ENCODE results near the gene PDAP1. TPM values are rescaled to one million over a fixed set of nuclear protein-coding genes. Genes with fewer than 3 reads are reported as not detected.
A peak's percentile ranks its signal among the peaks of the same experiment; 100 is the strongest.
"Not testable (repeated sequence)": the region's sequence is repeated elsewhere in the genome, so short reads cannot be mapped to it uniquely, and the experiment has no call there.

The PDAP1 gene
- total and polyA plus RNA-seq, 2 experiments from 2014 or later: 81.0 to 181 TPM

GRCh38 chr7:99446096-99446495, 37.7 kb upstream of the PDAP1 start:
- peaks cover 37% of the 10 kb centered on the region for H3K36me3 ChIP-seq
- no peak for TF ChIP-seq CTCF (IDR thresholded peaks at IDR 0.05; ENCODE audit: low read depth, low read length)
- no peaks in the 10 kb centered on the region for H3K4me1 ChIP-seq (ENCODE audit: low read depth)
- H3K9me3 ChIP-seq (ENCODE audit: low read depth): no peaks in the 10 kb centered on the region
- no peak overlapping the region for H3K27ac ChIP-seq
- no peaks in the 10 kb centered on the region for H3K27me3 ChIP-seq
- DNase-seq (ENCODE audit: low read depth in 1 of 2, low spot score in 1 of 2): no peak
- H3K4me3 ChIP-seq: no peak overlapping the region

GRCh38 chr7:99440195-99440594, 31.8 kb upstream of the PDAP1 start:
- DNase-seq (ENCODE audit: low read depth in 1 of 2, low spot score in 1 of 2): peak in 1 of 2 donors; percentile 48
- H3K4me1 ChIP-seq (ENCODE audit: low read depth): peaks cover 3% of the 10 kb centered on the region
- peaks cover 9% of the 10 kb centered on the region for H3K36me3 ChIP-seq
- H3K27ac ChIP-seq: no peak overlapping the region
- TF ChIP-seq CTCF (IDR thresholded peaks at IDR 0.05; ENCODE audit: low read depth, low read length): no peak
- no peaks in the 10 kb centered on the region for H3K9me3 ChIP-seq (ENCODE audit: low read depth)
- H3K27me3 ChIP-seq: no peaks in the 10 kb centered on the region
- no peak overlapping the region for H3K4me3 ChIP-seq

- TF ChIP-seq CTCF (IDR thresholded peaks at IDR 0.05; ENCODE audit: low read depth, low read length): no peak
- no peaks in the 10 kb centered on the region for H3K27me3 ChIP-seq
- peak; percentile 96 to 99 for DNase-seq (ENCODE audit: low read depth in 1 of 2, low spot score in 1 of 2)
- peak within 1 kb of the TSS; percentile 90 for H3K27ac ChIP-seq
- no peaks in the 10 kb centered on the region for H3K9me3 ChIP-seq (ENCODE audit: low read depth)
- peak within 1 kb of the TSS; percentile 96 for H3K4me3 ChIP-seq
- peaks cover 4% of the 10 kb centered on the region for H3K36me3 ChIP-seq
- H3K4me1 ChIP-seq (ENCODE audit: low read depth): peaks cover 3% of the 10 kb centered on the region
Measured at GRCh38 chr7:99438573-99439480, 30.4 kb upstream of the PDAP1 start, which contains the start of the genes CPSF4 and PTCD1. Gene CPSF4, plus strand, starts transcription at chr7:99438943. Its CDS starts 140 bp downstream, at chr7:99439083. Gene PTCD1, minus strand, starts transcription at chr7:99438798. Its CDS starts 3,556 bp downstream, at chr7:99435242.

DNA sequence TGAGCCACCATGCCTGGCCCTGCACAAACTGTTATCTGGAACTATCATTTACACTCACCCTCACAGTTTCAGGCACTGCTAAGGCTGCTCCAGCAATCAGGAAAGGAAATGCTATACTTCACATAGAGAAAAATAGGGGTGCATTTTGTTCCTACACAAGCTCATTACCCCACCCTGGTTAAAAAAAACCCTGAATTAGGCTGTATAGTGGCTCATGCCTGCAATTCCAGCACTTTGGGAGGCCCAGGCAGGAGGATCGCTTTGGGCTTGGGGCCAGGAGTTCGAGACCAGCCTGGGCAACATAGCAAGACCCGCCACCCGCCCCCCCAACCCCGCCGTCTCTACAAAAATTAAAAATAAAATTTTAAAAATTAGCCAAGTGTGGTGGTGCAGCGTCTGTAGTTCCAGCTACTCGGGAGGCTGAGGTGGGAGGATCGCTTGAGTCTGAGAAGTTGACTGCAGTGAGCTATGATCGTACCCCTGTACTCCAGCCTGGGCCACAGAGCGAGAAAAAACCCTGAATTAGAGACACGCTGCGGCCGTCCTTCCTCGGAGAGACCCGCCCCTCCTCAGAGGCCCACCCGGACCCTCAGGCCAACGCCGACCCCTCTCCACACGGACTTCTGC, 29.7 kb upstream of the PDAP1 start:
- Histone ChIP-seq H3K4me3 (peak overlapping the region; percentile 96), H3K4me1 (ENCODE audit: low read depth) (peaks cover 3% of the 10 kb centered on the region), H3K36me3 (peaks cover 7% of the 10 kb centered on the region), H3K27ac (peak overlapping the region; percentile 90), H3K27me3 (no peaks in the 10 kb centered on the region), H3K9me3 (ENCODE audit: low read depth) (no peaks in the 10 kb centered on the region)
- TF ChIP-seq CTCF (IDR thresholded peaks at IDR 0.05; ENCODE audit: low read depth, low read length): no peak
- no peak for DNase-seq (ENCODE audit: low read depth in 1 of 2, low spot score in 1 of 2)

- peak overlapping the region; percentile 43 for H3K27ac ChIP-seq
- DNase-seq (ENCODE audit: low read depth in 1 of 2, low spot score in 1 of 2): no peak
- H3K4me1 ChIP-seq (ENCODE audit: low read depth): no peaks in the 10 kb centered on the region
- no peaks in the 10 kb centered on the region for H3K27me3 ChIP-seq
- H3K9me3 ChIP-seq (ENCODE audit: low read depth): no peaks in the 10 kb centered on the region
- H3K36me3 ChIP-seq: peaks cover 18% of the 10 kb centered on the region
- H3K4me3 ChIP-seq: no peak overlapping the region
- TF ChIP-seq CTCF (IDR thresholded peaks at IDR 0.05; ENCODE audit: low read depth, low read length): no peak
Measured at GRCh38 chr7:99433158-99433557, 24.8 kb upstream of the PDAP1 start.

GRCh38 chr7:99431756-99432540, 23.6 kb upstream of the PDAP1 start:
- not testable (repeated sequence) for H3K27ac ChIP-seq; H3K27me3 ChIP-seq; H3K9me3 ChIP-seq (ENCODE audit: low read depth); H3K4me3 ChIP-seq; DNase-seq (ENCODE audit: low read depth in 1 of 2, low spot score in 1 of 2); H3K4me1 ChIP-seq (ENCODE audit: low read depth)
- peaks cover 18% of the 10 kb centered on the region for H3K36me3 ChIP-seq
